H9 (cell line): Measurements from ENCODE around the gene CAPN2. TPM values are rescaled to one million over a fixed set of nuclear protein-coding genes. Genes with fewer than 3 reads are reported as not detected.

ENCODE experiments used
- DNase-seq: peaks from one replicate; pipeline ENCODE4 v3.0.0-alpha.2; 2017
- H2AFZ ChIP-seq: one replicate; pipeline ENCODE4 v1.6.1; 2013; ENCODE audit warnings: mild to moderate bottlenecking, low read length, control low read depth, moderate library complexity
- H2AK5ac ChIP-seq: 2 replicates; pipeline ENCODE4 v1.6.1; 2013; ENCODE audit warnings: low read length, control low read depth, mixed read lengths; ENCODE audit not compliant: insufficient read length
- H2BK120ac ChIP-seq: one replicate; pipeline ENCODE4 v1.6.1; 2013; ENCODE audit warnings: low read depth, mild to moderate bottlenecking, low read length, control low read depth, inconsistent platforms; ENCODE audit not compliant: poor library complexity, severe bottlenecking
- H2BK12ac ChIP-seq: 2 replicates; pipeline ENCODE4 v1.6.1; 2013; ENCODE audit warnings: low read length, control low read depth, mixed read lengths, low read depth; ENCODE audit not compliant: insufficient read length
- H2BK15ac ChIP-seq: 2 replicates; pipeline ENCODE4 v1.6.1; 2013; ENCODE audit warnings: low read depth, low read length, control low read depth
- H2BK20ac ChIP-seq: one replicate; pipeline ENCODE4 v1.6.1; 2013; ENCODE audit warnings: low read depth, mild to moderate bottlenecking, low read length, control low read depth, inconsistent platforms; ENCODE audit not compliant: poor library complexity, severe bottlenecking
- H2BK5ac ChIP-seq: 2 replicates; pipeline ENCODE4 v1.6.1; 2013; ENCODE audit warnings: low read length, control low read depth, mixed read lengths; ENCODE audit not compliant: insufficient read length
- H3K14ac ChIP-seq: 2 replicates; pipeline ENCODE4 v1.6.1; 2013; ENCODE audit warnings: low read length, control low read depth; ENCODE audit not compliant: insufficient read depth
- H3K18ac ChIP-seq: 2 replicates; pipeline ENCODE4 v1.6.1; 2013; ENCODE audit warnings: low read depth, mild to moderate bottlenecking, mixed read lengths, low read length, control low read depth; ENCODE audit not compliant: insufficient read length
- H3K23ac ChIP-seq: 2 replicates; pipeline ENCODE4 v1.6.1; 2013; ENCODE audit warnings: low read length, control low read depth, mixed read lengths, low read depth; ENCODE audit not compliant: insufficient read length
- H3K23me2 ChIP-seq: 2 replicates; pipeline ENCODE4 v1.6.1; 2013; ENCODE audit warnings: low read depth, mild to moderate bottlenecking, mixed read lengths, low read length, control low read depth; ENCODE audit not compliant: insufficient read length, poor library complexity, severe bottlenecking
- H3K27ac ChIP-seq: 2 replicates; pipeline ENCODE4 v1.5.1; 2013; ENCODE audit warnings: low read length, control low read depth, mixed read lengths, low read depth; ENCODE audit not compliant: insufficient read length
- H3K27me3 ChIP-seq: 2 replicates; pipeline ENCODE4 v1.6.1; 2013; ENCODE audit warnings: low read length, control low read depth, inconsistent platforms; ENCODE audit not compliant: insufficient read depth
- H3K4ac ChIP-seq: 2 replicates; pipeline ENCODE4 v1.6.1; 2013; ENCODE audit warnings: low read depth, mild to moderate bottlenecking, control low read depth, inconsistent platforms, low read length, moderate library complexity
- H3K4me1 ChIP-seq: 2 replicates; pipeline ENCODE4 v1.6.1; 2013; ENCODE audit warnings: low read length, control low read depth, inconsistent platforms; ENCODE audit not compliant: insufficient read depth
- H3K4me2 ChIP-seq: 2 replicates; pipeline ENCODE4 v1.6.1; 2013; ENCODE audit warnings: low read length, control low read depth, mixed read lengths; ENCODE audit not compliant: insufficient read length, insufficient read depth
- H3K56ac ChIP-seq: 2 replicates; pipeline ENCODE4 v1.6.1; 2013; ENCODE audit warnings: low read depth, mild to moderate bottlenecking, mixed read lengths, low read length, control low read depth; ENCODE audit not compliant: insufficient read length
- H3K79me1 ChIP-seq: 2 replicates; pipeline ENCODE4 v1.6.1; 2013; ENCODE audit warnings: low read depth, mild to moderate bottlenecking, moderate library complexity, low read length, control low read depth, inconsistent platforms; ENCODE audit not compliant: insufficient read depth, poor library complexity, severe bottlenecking
- H3K79me2 ChIP-seq: 2 replicates; pipeline ENCODE4 v1.6.1; 2013; ENCODE audit warnings: low read length, control low read depth, inconsistent platforms; ENCODE audit not compliant: insufficient read depth
- H3K9ac ChIP-seq: 2 replicates; pipeline ENCODE4 v1.6.1; 2013; ENCODE audit warnings: low read length, control low read depth, mixed read lengths; ENCODE audit not compliant: insufficient read length; ENCODE audit errors: extremely low read depth
- H3K9me3 ChIP-seq: one replicate; pipeline ENCODE4 v1.6.1; 2013; ENCODE audit warnings: low read depth, low read length, inconsistent platforms; ENCODE audit not compliant: control insufficient read depth
- H3T11ph ChIP-seq: one replicate; pipeline ENCODE4 v1.6.1; 2013; ENCODE audit warnings: mild to moderate bottlenecking, low read length, control low read depth, inconsistent platforms
- H4K20me1 ChIP-seq: one replicate; pipeline ENCODE4 v1.6.1; 2013; ENCODE audit not compliant: control insufficient read depth, insufficient read length, insufficient read depth
- H4K5ac ChIP-seq: 2 replicates; pipeline ENCODE4 v1.6.1; 2013; ENCODE audit warnings: low read depth, mild to moderate bottlenecking, mixed read lengths, low read length, control low read depth; ENCODE audit not compliant: insufficient read length
- H4K8ac ChIP-seq: replicated peaks from 2 replicates; pipeline ENCODE4 v1.6.1; 2013; ENCODE audit warnings: low read length, control low read depth, mixed read lengths, low read depth; ENCODE audit not compliant: insufficient read length
- H4K91ac ChIP-seq: 2 replicates; pipeline ENCODE4 v1.6.1; 2013; ENCODE audit warnings: low read depth, mild to moderate bottlenecking, moderate library complexity, mixed read lengths, low read length, control low read depth; ENCODE audit not compliant: insufficient read length
- H3K27ac Mint-ChIP-seq, 3 experiments: 2 replicates in 2 of 3; 3 replicates in 1 of 3; pipeline ENCODE4 v1.8.0; 2020 to 2021; ENCODE audit warnings: mixed read lengths in 3 of 3, mild to moderate bottlenecking in 1 of 3, moderate library complexity in 1 of 3
- H3K27me3 Mint-ChIP-seq: 2 replicates; pipeline ENCODE4 v1.8.0; 2021; ENCODE audit warnings: low read depth, mild to moderate bottlenecking, moderate library complexity, mixed read lengths
- H3K36me3 Mint-ChIP-seq, 3 experiments: 2 replicates in 2 of 3; 3 replicates in 1 of 3; pipeline ENCODE4 v1.8.0; 2020 to 2021; ENCODE audit warnings: low read depth in 3 of 3, mixed read lengths in 3 of 3; ENCODE audit not compliant: insufficient read depth in 1 of 3
- H3K4me1 Mint-ChIP-seq, 2 experiments: 2 replicates each; pipeline ENCODE4 v1.8.0; 2020; ENCODE audit warnings: mixed read lengths in 2 of 2
- H3K4me3 Mint-ChIP-seq, 2 experiments: 2 replicates in 1 of 2; 3 replicates in 1 of 2; pipeline ENCODE4 v1.8.0; 2020 to 2021; ENCODE audit warnings: mild to moderate bottlenecking in 2 of 2, mixed read lengths in 2 of 2, moderate library complexity in 1 of 2
- H3K9me3 Mint-ChIP-seq, 2 experiments: 2 replicates in 1 of 2; 3 replicates in 1 of 2; pipeline ENCODE4 v1.8.0; 2020; ENCODE audit warnings: mild to moderate bottlenecking in 2 of 2, mixed read lengths in 2 of 2, moderate library complexity in 1 of 2
- CTCF ChIP-seq: fragments of 200-600 bp; sonication (generic); conservative IDR thresholded peaks from 3 replicates; pipeline ENCODE4 v1.8.0; 2021; ENCODE audit warnings: antibody characterized with exemption, mild to moderate bottlenecking
- WGBS: extraction: QIAGEN DNeasy Blood & Tissue Kit; methylation state at CpG from one replicate; pipeline ENCODE4 v1.1.7; 2013; ENCODE audit warnings: missing lambda C conversion rate, low lambda C conversion rate, mixed read lengths; ENCODE audit not compliant: insufficient read length; ENCODE audit errors: extremely low coverage; 5-methylcytosine and 5-hydroxymethylcytosine counted together
- total RNA-seq: library from RNA; stranded (reverse); gene quantifications from 2 replicates; pipeline ENCODE4 v1.2.1, GENCODE V29; 2021

Gene CAPN2
- total RNA-seq, 1 experiment from 2014 or later, result 32.2 TPM

- peak overlapping the region; percentile 52 for H3K9ac ChIP-seq
- no peak overlapping the region for H2BK120ac ChIP-seq
- Mint-ChIP-seq H3K4me1 (peaks cover 28 to 37% of the 10 kb centered on the region in 2 experiments), H3K4me3 (peak overlapping the region; percentile 80 to 86), H3K9me3 (no peaks in the 10 kb centered on the region), H3K36me3 (peaks cover 0 to 2% (median 0%) of the 10 kb centered on the region in 3 experiments; a peak in 1 of 7 replicates), H3K27me3 (peaks cover 69% of the 10 kb centered on the region), H3K27ac (peak overlapping the region in 1 of 3 experiments; percentile 39; a peak in 1 of 7 replicates)
- H2AK5ac ChIP-seq, result no peak overlapping the region
- H3K79me1 ChIP-seq, result no peaks in the 10 kb centered on the region
- H4K8ac ChIP-seq, result no peak overlapping the region
- H3K23ac ChIP-seq, result no peak overlapping the region
- peak overlapping the region; percentile 88; the same call in 1 of the 2 replicates for H3K14ac ChIP-seq
- no peak overlapping the region for H4K91ac ChIP-seq
- no CpG with 5 or more reads among the region's 40 CpGs for whole genome bisulfite sequencing
- DNase-seq, result peak; percentile 42
- H3K18ac ChIP-seq, result peak overlapping the region; percentile 77
- H3K27me3 ChIP-seq, result peaks cover 22% of the 10 kb centered on the region; the same call in 1 of the 2 replicates
- H2BK12ac ChIP-seq, result no peak overlapping the region
- H3K27ac ChIP-seq, result no peak overlapping the region
- no peak overlapping the region for H3K56ac ChIP-seq
- H3K9me3 ChIP-seq, result no peaks in the 10 kb centered on the region
- no peak overlapping the region for H2BK15ac ChIP-seq
- peaks cover 6% of the 10 kb centered on the region for H3K23me2 ChIP-seq
- H3K4ac ChIP-seq, result no peak overlapping the region
- H4K20me1 ChIP-seq, result no peaks in the 10 kb centered on the region
- H4K5ac ChIP-seq, result no peak overlapping the region
- H3K4me1 ChIP-seq, result peaks cover 5% of the 10 kb centered on the region; the same call in 1 of the 2 replicates
- no peak for TF ChIP-seq CTCF
- H2AFZ ChIP-seq, result no peak overlapping the region
- no peaks in the 10 kb centered on the region for H3K79me2 ChIP-seq
- no peak overlapping the region for H2BK5ac ChIP-seq
- H2BK20ac ChIP-seq, result no peak overlapping the region
- no peak overlapping the region for H3T11ph ChIP-seq
- peak overlapping the region; percentile 48 for H3K4me2 ChIP-seq
Observed at GRCh38 chr1:223712850-223713474, 623 bp downstream of the CAPN2 start.
